ENCODE measurements around the gene PIF1.
"Not testable (repeated sequence)": the region's sequence is repeated elsewhere in the genome, so short reads cannot be mapped to it uniquely, and the experiment has no call there.

The PIF1 gene

GRCh38 chr15:64847448-64847847 is 22.0 kb upstream of the PIF1 start:
- no peak for DNase-seq (ENCODE audit: low spot score)

GRCh38 chr15:64847016-64847415 is 21.6 kb upstream of the PIF1 start:
- no peak for DNase-seq (ENCODE audit: low spot score)

- no peak for DNase-seq (ENCODE audit: low spot score)
These were observed 20.6 kb upstream of the PIF1 start for GRCh38 chr15:64845831-64846595.

GRCh38 chr15:64845183-64845611 is 19.8 kb upstream of the PIF1 start:
- DNase-seq (ENCODE audit: low spot score), result peak; percentile 40

- DNase-seq (ENCODE audit: low spot score), result no peak
These were observed 19.2 kb upstream of the PIF1 start for GRCh38 chr15:64844576-64845145.

GRCh38 chr15:64843991-64844390 is 18.5 kb upstream of the PIF1 start:
- DNase-seq (ENCODE audit: low spot score), result no peak

GRCh38 chr15:64842986-64843561 is 17.6 kb upstream of the PIF1 start:
- peak; percentile 54 for DNase-seq (ENCODE audit: low spot score)

GRCh38 chr15:64842096-64842939 is 16.9 kb upstream of the PIF1 start:
- DNase-seq (ENCODE audit: low spot score), result peak; percentile 19

- peak; percentile 96 for DNase-seq (ENCODE audit: low spot score)
These were observed 16.1 kb upstream of the PIF1 start, which contains the start of gene PLEKHO2 for GRCh38 chr15:64841344-64842095. Gene PLEKHO2, plus strand, starts transcription at chr15:64841915. Its CDS starts 102 bp downstream, at chr15:64842017.

GRCh38 chr15:64841060-64841343 is 15.6 kb upstream of the PIF1 start:
- no peak for DNase-seq (ENCODE audit: low spot score)

GRCh38 chr15:64837502-64837901 is 12.1 kb upstream of the PIF1 start:
- DNase-seq (ENCODE audit: low spot score), result no peak

GRCh38 chr15:64836023-64836536 is 10.6 kb upstream of the PIF1 start:
- DNase-seq (ENCODE audit: low spot score), result no peak

GRCh38 chr15:64833690-64834089 is 8.2 kb upstream of the PIF1 start:
- DNase-seq (ENCODE audit: low spot score), result no peak

- DNase-seq (ENCODE audit: low spot score), result no peak
These were observed 3.5 kb upstream of the PIF1 start for GRCh38 chr15:64828985-64829384.

GRCh38 chr15:64824929-64825430 is 467 bp downstream of the PIF1 start:
- no peak for DNase-seq (ENCODE audit: low spot score)

GRCh38 chr15:64816452-64816851 is 9.0 kb downstream of the PIF1 start:
- no peak for DNase-seq (ENCODE audit: low spot score)

GRCh38 chr15:64814965-64815364 is 10.5 kb downstream of the PIF1 start:
- not testable (repeated sequence) for DNase-seq (ENCODE audit: low spot score)

GRCh38 chr15:64814283-64814682 is 11.2 kb downstream of the PIF1 start:
- DNase-seq (ENCODE audit: low spot score), result not testable (repeated sequence)

GRCh38 chr15:64813075-64813474 is 12.4 kb downstream of the PIF1 start:
- DNase-seq (ENCODE audit: low spot score), result no peak

- no peak for DNase-seq (ENCODE audit: low spot score)
These were observed 14.7 kb downstream of the PIF1 start for GRCh38 chr15:64810497-64811326.
